CD8-positive, alpha-beta memory T cell (primary cell): ENCODE measurements around the gene DNMBP. TPM values are rescaled to one million over a fixed set of nuclear protein-coding genes. Genes with fewer than 3 reads are reported as not detected.
"Not testable (repeated sequence)": the region's sequence is repeated elsewhere in the genome, so short reads cannot be mapped to it uniquely, and the experiment has no call there.

Experiments used
- CTCF ChIA-PET: fragments of 350-600 bp; sonication (Branson Sonifier 250); formaldehyde crosslinking; loops from one replicate; lab custom pipeline; 2021; ENCODE audit warnings: antibody characterized with exemption; lab: Charles Lee
- POLR2A ChIA-PET: fragments of 350-600 bp; sonication (Branson Sonifier 250); formaldehyde crosslinking; loops from one replicate; lab custom pipeline; 2021; ENCODE audit warnings: antibody characterized with exemption; lab: Charles Lee
- DNase-seq, 5 donors: peaks; one replicate each; pipeline versions ENCODE4 v3.0.0 to v3.0.0-alpha.2; 2020 to 2022; ENCODE audit warnings: mixed read lengths in 1 of 5
- H3K27ac ChIP-seq: one replicate; pipeline ENCODE4 v1.7.0; 2013; ENCODE audit warnings: low read depth, mild to moderate bottlenecking, low read length, moderate library complexity
- H3K27me3 ChIP-seq: 2 replicates; pipeline ENCODE4 v1.7.0; 2013; ENCODE audit warnings: low read length, mild to moderate bottlenecking; ENCODE audit not compliant: insufficient read depth, poor library complexity, severe bottlenecking
- H3K36me3 ChIP-seq: 2 replicates; pipeline ENCODE4 v1.7.0; 2013; ENCODE audit warnings: mild to moderate bottlenecking, low read length, moderate library complexity; ENCODE audit not compliant: insufficient read depth
- H3K4me1 ChIP-seq: 2 replicates; pipeline ENCODE4 v1.7.0; 2013; ENCODE audit warnings: mild to moderate bottlenecking, low read length, moderate library complexity; ENCODE audit not compliant: insufficient read depth
- H3K4me3 ChIP-seq: 2 replicates; pipeline ENCODE4 v1.7.0; 2013; ENCODE audit warnings: mild to moderate bottlenecking, low read length
- H3K9me3 ChIP-seq: 2 replicates; pipeline ENCODE4 v1.7.0; 2013; ENCODE audit warnings: mild to moderate bottlenecking, low read length
- H3K27ac Mint-ChIP-seq, 8 donors: one replicate each; pipeline ENCODE4 v1.8.0; 2020 to 2021; ENCODE audit warnings: mixed read lengths in 8 of 8, mild to moderate bottlenecking in 6 of 8, inconsistent platforms in 3 of 8, moderate library complexity in 3 of 8
- H3K27me3 Mint-ChIP-seq, 2 donors: one replicate each; pipeline ENCODE4 v1.8.0; 2020 to 2021; ENCODE audit warnings: mixed read lengths in 2 of 2, mild to moderate bottlenecking in 1 of 2, moderate library complexity in 1 of 2
- H3K36me3 Mint-ChIP-seq, 3 donors: one replicate each; pipeline ENCODE4 v1.8.0; 2020 to 2021; ENCODE audit warnings: mixed read lengths in 3 of 3, inconsistent platforms in 1 of 3, mild to moderate bottlenecking in 1 of 3
- H3K4me1 Mint-ChIP-seq, 3 donors: one replicate each; pipeline ENCODE4 v1.8.0; 2020 to 2021; ENCODE audit warnings: mixed read lengths in 3 of 3, inconsistent platforms in 1 of 3, mild to moderate bottlenecking in 1 of 3
- H3K4me3 Mint-ChIP-seq, 7 donors: one replicate each; pipeline ENCODE4 v1.8.0; 2020 to 2021; ENCODE audit warnings: mixed read lengths in 7 of 7, mild to moderate bottlenecking in 6 of 7, moderate library complexity in 4 of 7, inconsistent platforms in 2 of 7
- H3K9me3 Mint-ChIP-seq, 5 donors: one replicate each; pipeline ENCODE4 v1.8.0; 2020 to 2022; ENCODE audit warnings: mixed read lengths in 5 of 5, mild to moderate bottlenecking in 3 of 5, moderate library complexity in 2 of 5, inconsistent platforms in 1 of 5
- polyA plus RNA-seq: library from polyadenylated mRNA; unstranded; fragments of 300-500 nt; fragmentation: Illumina TruSeq; gene quantifications from one replicate; pipeline ENCODE4 v1.2.3, GENCODE V29; 2021
- total RNA-seq, 2 experiments: library from RNA; stranded (reverse); gene quantifications; one replicate each; pipeline ENCODE4 v1.2.3, GENCODE V29; 2021

DNMBP gene
- total and polyA plus RNA-seq, 3 experiments from 2014 or later = 1.5 to 2.3 (median 2.0) TPM

GRCh38 chr10:99849536-99849935 lies 160.2 kb downstream of the DNMBP start:
- Histone ChIP-seq H3K4me1 (peaks cover 9% of the 10 kb centered on the region), H3K27ac (no peak overlapping the region), H3K9me3 (no peaks in the 10 kb centered on the region), H3K27me3 (no peaks in the 10 kb centered on the region), H3K4me3 (no peak overlapping the region), H3K36me3 (no peaks in the 10 kb centered on the region)
- no peak for DNase-seq
- Mint-ChIP-seq H3K27ac (no peak overlapping the region), H3K4me1 (peaks cover 5 to 8% (median 8%) of the 10 kb centered on the region in 3 donors), H3K36me3 (peaks cover 0 to 8% (median 4%) of the 10 kb centered on the region in 3 donors), H3K27me3 (peaks cover 0 to 3% of the 10 kb centered on the region in 2 donors), H3K9me3 (no peaks in the 10 kb centered on the region), H3K4me3 (no peak overlapping the region)
- CTCF ChIA-PET = interaction anchor here (1.3 to 11.6 kb wide), 3 partner anchors 10 to 197 kb away, joined by 3 to 154 read pairs (median 58); partner anchors contain the start of gene DNMBP
- POLR2A ChIA-PET = interaction anchor here (0.5 kb wide), 1 partner anchor 70 kb away, joined by 4 read pairs; no protein-coding TSS in a partner anchor

- Mint-ChIP-seq H3K4me1 (peaks cover 5 to 8% (median 8%) of the 10 kb centered on the region in 3 donors), H3K9me3 (no peaks in the 10 kb centered on the region), H3K27ac (no peak overlapping the region), H3K4me3 (no peak overlapping the region), H3K27me3 (peaks cover 0 to 3% of the 10 kb centered on the region in 2 donors), H3K36me3 (peaks cover 1 to 8% (median 4%) of the 10 kb centered on the region in 3 donors)
- Histone ChIP-seq H3K4me3 (no peak overlapping the region), H3K27me3 (no peaks in the 10 kb centered on the region), H3K4me1 (peaks cover 9% of the 10 kb centered on the region), H3K27ac (no peak overlapping the region), H3K9me3 (no peaks in the 10 kb centered on the region), H3K36me3 (no peaks in the 10 kb centered on the region)
- ChIA-PET CTCF (interaction anchor here (1.3 to 11.6 kb wide), 3 partner anchors 10 to 198 kb away, joined by 3 to 154 read pairs (median 58); partner anchors contain the start of gene DNMBP), POLR2A (no interaction called here)
- DNase-seq = no peak
Measured at GRCh38 chr10:99849057-99849456, 160.7 kb downstream of the DNMBP start.

DNA sequence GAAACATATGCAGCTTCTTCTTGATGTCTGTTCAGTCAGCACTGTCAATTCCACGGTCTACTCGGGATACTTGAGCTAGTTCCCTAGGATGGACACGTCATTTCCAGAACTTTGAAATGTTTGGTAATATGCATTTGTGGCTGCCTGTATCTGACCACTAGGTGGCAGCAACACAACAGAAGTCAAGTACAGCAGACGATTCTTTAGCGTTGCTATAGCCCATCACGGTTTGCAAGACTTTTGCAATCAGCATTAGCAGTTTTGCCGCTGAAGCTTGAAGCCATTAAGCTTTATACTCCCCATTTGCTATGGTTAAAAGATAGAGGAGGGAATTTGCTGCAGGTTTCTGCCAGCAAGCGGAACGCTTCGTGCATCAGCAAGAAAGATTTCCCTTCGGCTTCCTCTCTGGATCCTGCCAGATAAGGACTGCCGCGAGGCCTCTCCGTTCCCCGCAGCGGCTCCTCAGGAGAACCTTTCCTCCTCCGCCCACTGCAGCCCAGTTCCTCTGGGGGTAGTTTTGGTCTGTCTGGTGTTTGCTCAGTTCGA lies 163.8 kb downstream of the DNMBP start:
- ChIA-PET CTCF (interaction anchor here (0.7 to 11.6 kb wide), 32 partner anchors 8 to 398 kb away, joined by 3 to 154 read pairs (median 4); partner anchors contain the start of gene DNMBP), POLR2A (no interaction called here)
- H3K4me1 Mint-ChIP-seq = peaks cover 5 to 8% (median 8%) of the 10 kb centered on the region in 3 donors
- H3K4me3 Mint-ChIP-seq = peak overlapping the region in 5 of 7 donors; percentile 32 to 63 (median 62)
- DNase-seq = peak; percentile 47 to 80 (median 66)
- peaks cover 0 to 1% (median 0%) of the 10 kb centered on the region in 3 donors for H3K36me3 Mint-ChIP-seq
- peaks cover 0 to 1% of the 10 kb centered on the region in 2 donors for H3K27me3 Mint-ChIP-seq
- no peak overlapping the region for H3K27ac Mint-ChIP-seq
- Histone ChIP-seq H3K4me3 (no peak overlapping the region), H3K27me3 (no peaks in the 10 kb centered on the region), H3K9me3 (no peaks in the 10 kb centered on the region), H3K36me3 (no peaks in the 10 kb centered on the region), H3K4me1 (peaks cover 9% of the 10 kb centered on the region), H3K27ac (no peak overlapping the region)
- no peaks in the 10 kb centered on the region for H3K9me3 Mint-ChIP-seq

DNA sequence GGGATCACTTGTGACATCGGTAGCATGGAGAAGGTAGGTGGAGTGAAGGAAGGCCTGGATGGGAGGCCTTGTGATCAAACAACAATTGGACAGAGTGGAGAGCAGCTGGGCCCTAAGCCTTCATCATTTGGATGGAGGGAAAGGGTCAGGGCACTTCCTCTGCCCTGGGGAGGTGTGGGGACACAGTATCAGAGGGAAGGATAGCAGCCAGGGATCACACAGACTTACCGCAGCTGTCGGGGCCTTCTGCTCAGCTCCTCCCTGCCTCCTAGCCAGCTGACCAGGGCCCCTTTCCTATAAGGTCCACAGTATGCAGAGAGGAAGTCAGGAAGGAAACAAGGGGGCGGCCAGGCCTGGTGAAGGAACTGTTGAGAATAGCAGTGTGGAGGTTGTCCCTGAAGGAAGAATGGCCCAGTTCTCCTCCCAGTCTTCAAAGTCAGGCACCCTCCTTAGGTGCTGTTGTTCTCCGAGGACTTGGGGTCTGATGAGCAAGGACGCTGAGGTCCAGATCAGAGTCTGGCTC lies 165.3 kb downstream of the DNMBP start:
- DNase-seq = no peak
- H3K27me3 ChIP-seq = no peaks in the 10 kb centered on the region
- Mint-ChIP-seq H3K4me1 (peaks cover 5 to 8% (median 8%) of the 10 kb centered on the region in 3 donors), H3K36me3 (peaks cover 0 to 1% (median 0%) of the 10 kb centered on the region in 3 donors), H3K27me3 (peaks cover 0 to 1% of the 10 kb centered on the region in 2 donors), H3K4me3 (no peak overlapping the region), H3K27ac (peak overlapping the region in 1 of 8 donors; percentile 46), H3K9me3 (no peaks in the 10 kb centered on the region)
- no peak overlapping the region for H3K4me3 ChIP-seq
- POLR2A ChIA-PET = no interaction called here
- no peaks in the 10 kb centered on the region for H3K36me3 ChIP-seq
- peaks cover 9% of the 10 kb centered on the region for H3K4me1 ChIP-seq
- no peaks in the 10 kb centered on the region for H3K9me3 ChIP-seq
- no peak overlapping the region for H3K27ac ChIP-seq
- CTCF ChIA-PET = interaction anchor here (1.9 to 11.6 kb wide), 4 partner anchors 16 to 202 kb away, joined by 6 to 154 read pairs (median 35); partner anchors contain the start of gene DNMBP

DNA sequence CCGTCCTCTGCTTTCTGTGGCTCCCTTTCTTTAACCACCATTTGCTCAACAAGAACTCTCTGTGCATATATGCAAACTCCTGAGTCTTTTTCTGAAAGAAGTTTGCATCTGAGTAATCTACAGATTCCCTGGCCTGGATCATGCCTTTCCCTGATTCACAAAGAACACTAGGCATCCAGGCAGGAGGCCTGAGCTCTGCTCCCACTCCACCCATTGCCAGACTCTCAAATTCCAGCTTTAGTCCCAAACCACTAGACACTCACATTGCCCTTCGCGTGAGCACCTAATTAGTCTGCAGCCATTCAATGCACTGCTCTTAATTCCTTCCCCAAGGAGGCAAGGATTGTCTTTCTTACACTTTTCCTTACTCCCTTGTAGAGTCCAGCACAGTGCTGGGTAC lies 166.4 kb downstream of the DNMBP start:
- H3K4me3 Mint-ChIP-seq = no peak overlapping the region
- Histone ChIP-seq H3K4me1 (peaks cover 9% of the 10 kb centered on the region), H3K36me3 (no peaks in the 10 kb centered on the region), H3K27me3 (no peaks in the 10 kb centered on the region), H3K27ac (no peak overlapping the region), H3K4me3 (no peak overlapping the region), H3K9me3 (no peaks in the 10 kb centered on the region)
- H3K27me3 Mint-ChIP-seq = peaks cover 0 to 1% of the 10 kb centered on the region in 2 donors
- CTCF ChIA-PET = interaction anchor here (11.6 kb wide), 1 partner anchor 203 kb away, joined by 154 read pairs; no protein-coding TSS in a partner anchor
- H3K9me3 Mint-ChIP-seq = no peaks in the 10 kb centered on the region
- POLR2A ChIA-PET = no interaction called here
- no peak for DNase-seq
- H3K4me1 Mint-ChIP-seq = peaks cover 5 to 8% (median 8%) of the 10 kb centered on the region in 3 donors
- peak overlapping the region in 1 of 8 donors; percentile 20 for H3K27ac Mint-ChIP-seq
- peaks cover 0 to 1% (median 0%) of the 10 kb centered on the region in 3 donors for H3K36me3 Mint-ChIP-seq

DNA sequence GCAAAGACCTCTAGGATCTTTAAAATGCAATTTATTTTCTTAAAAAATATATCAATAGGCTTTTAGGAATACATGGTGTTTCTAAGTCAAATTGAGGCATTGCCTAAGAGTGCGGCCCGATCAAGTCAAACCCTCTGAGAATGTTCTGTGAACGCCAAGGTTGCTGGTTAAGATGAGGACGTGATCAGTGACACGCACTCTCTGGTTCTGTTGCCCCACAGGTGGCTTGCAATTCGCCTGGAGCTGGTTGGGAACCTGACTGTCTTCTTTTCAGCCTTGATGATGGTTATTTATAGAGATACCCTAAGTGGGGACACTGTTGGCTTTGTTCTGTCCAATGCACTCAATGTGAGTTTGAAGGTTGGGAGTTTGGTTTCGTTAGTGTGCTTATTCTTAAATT lies 168.0 kb downstream of the DNMBP start:
- no peaks in the 10 kb centered on the region for H3K9me3 ChIP-seq
- H3K4me3 ChIP-seq = no peak overlapping the region
- no peaks in the 10 kb centered on the region for H3K9me3 Mint-ChIP-seq
- H3K27me3 ChIP-seq = no peaks in the 10 kb centered on the region
- DNase-seq = no peak
- H3K27me3 Mint-ChIP-seq = peaks cover 0 to 1% of the 10 kb centered on the region in 2 donors
- H3K4me1 ChIP-seq = peaks cover 9% of the 10 kb centered on the region
- ChIA-PET CTCF (no interaction called here), POLR2A (no interaction called here)
- H3K27ac ChIP-seq = no peak overlapping the region
- no peaks in the 10 kb centered on the region for H3K36me3 ChIP-seq
- H3K4me3 Mint-ChIP-seq = no peak overlapping the region
- peaks cover 5 to 8% (median 8%) of the 10 kb centered on the region in 3 donors for H3K4me1 Mint-ChIP-seq
- H3K27ac Mint-ChIP-seq = no peak overlapping the region
- peaks cover 0 to 1% (median 0%) of the 10 kb centered on the region in 3 donors for H3K36me3 Mint-ChIP-seq

DNA sequence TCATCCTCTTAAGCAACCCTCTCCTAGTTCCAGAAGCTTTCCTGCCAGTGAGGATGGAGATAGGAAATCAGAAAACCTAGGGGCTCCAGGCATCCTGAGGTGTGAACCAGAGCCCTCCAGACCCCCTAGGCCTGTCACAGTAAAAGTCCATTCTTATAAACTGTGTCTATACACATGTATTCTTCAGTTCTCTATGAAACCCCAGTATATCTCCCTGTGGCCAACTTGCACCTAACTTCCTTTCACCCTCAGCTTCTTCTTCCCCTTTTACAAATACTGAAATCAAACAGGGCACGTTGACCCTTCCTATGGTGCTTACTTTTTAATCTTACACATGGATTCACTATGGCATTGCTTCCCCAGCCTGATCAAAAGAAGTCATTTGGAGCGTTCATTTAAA lies 168.9 kb downstream of the DNMBP start:
- CTCF ChIA-PET, POLR2A ChIA-PET: not testable (repeated sequence)

DNA sequence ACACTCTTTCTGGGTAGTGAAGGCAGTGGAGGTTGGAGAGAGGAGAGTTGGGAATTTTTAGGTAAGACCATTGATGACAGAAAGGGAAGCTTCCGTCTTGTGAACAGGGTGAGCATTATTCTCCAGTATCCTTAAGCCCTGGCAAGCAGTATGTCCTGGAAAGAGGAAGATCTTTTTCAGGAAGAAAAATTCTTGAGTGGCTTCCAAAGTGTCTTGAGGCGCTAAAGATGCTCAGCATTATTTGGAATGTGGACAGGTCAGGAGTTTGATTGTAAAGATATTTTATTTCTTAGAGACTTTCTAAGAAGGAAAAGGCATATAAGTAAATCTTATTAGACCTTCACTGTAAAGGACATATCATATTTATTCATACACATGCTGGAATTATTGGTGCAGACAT lies 173.0 kb downstream of the DNMBP start:
- peaks cover 0 to 12% (median 2%) of the 10 kb centered on the region in 3 donors for H3K36me3 Mint-ChIP-seq
- no peak overlapping the region for H3K4me3 Mint-ChIP-seq
- Histone ChIP-seq H3K27me3 (no peaks in the 10 kb centered on the region), H3K4me1 (no peaks in the 10 kb centered on the region), H3K4me3 (no peak overlapping the region), H3K36me3 (no peaks in the 10 kb centered on the region), H3K27ac (no peak overlapping the region), H3K9me3 (no peaks in the 10 kb centered on the region)
- no peaks in the 10 kb centered on the region for H3K27me3 Mint-ChIP-seq
- H3K9me3 Mint-ChIP-seq = no peaks in the 10 kb centered on the region
- no peak overlapping the region for H3K27ac Mint-ChIP-seq
- DNase-seq = no peak
- no peaks in the 10 kb centered on the region for H3K4me1 Mint-ChIP-seq
- ChIA-PET CTCF (interaction anchor here (0.8 kb wide), 1 partner anchor 9 kb away, joined by 3 read pairs; no protein-coding TSS in a partner anchor), POLR2A (no interaction called here)

More for the DNA sequence above, 168.9 kb downstream of the DNMBP start:
- H3K4me1 ChIP-seq, H3K27ac ChIP-seq, H3K36me3 Mint-ChIP-seq, H3K36me3 ChIP-seq, H3K4me3 Mint-ChIP-seq, H3K27me3 Mint-ChIP-seq, H3K9me3 Mint-ChIP-seq, H3K27me3 ChIP-seq, DNase-seq, H3K4me3 ChIP-seq, H3K4me1 Mint-ChIP-seq, H3K9me3 ChIP-seq: not testable (repeated sequence)
- peak overlapping the region in 1 of 8 donors; percentile 34 for H3K27ac Mint-ChIP-seq
